IPS-NIHi11 (cell line): Measurements from ENCODE around the gene MORN5.
"Not testable (repeated sequence)": the region's sequence is repeated elsewhere in the genome, so short reads cannot be mapped to it uniquely, and the experiment has no call there.

Source experiments
- DNase-seq: peaks from one replicate; pipeline ENCODE4 v3.0.0; 2012; ENCODE audit warnings: mixed read lengths, low spot score

The MORN5 gene

GRCh38 chr9:122159026-122159924 is at the start of gene MORN5, which contains the start of gene NDUFA8:
MORN5 (plus strand) TSS chr9:122159908; CDS start chr9:122159973, 65 bp downstream.
NDUFA8 (minus strand) TSS chr9:122159779; CDS start chr9:122159677, 102 bp downstream.
- peak; percentile 100 for DNase-seq

GRCh38 chr9:122110100-122110833 is 49.4 kb upstream of the MORN5 start:
- no peak for DNase-seq

- DNase-seq, result no peak
Observed at GRCh38 chr9:122111413-122112085, 48.2 kb upstream of the MORN5 start.

GRCh38 chr9:122112238-122112637 is 47.5 kb upstream of the MORN5 start:
- no peak for DNase-seq

GRCh38 chr9:122113574-122113973 is 46.1 kb upstream of the MORN5 start:
- no peak for DNase-seq

- no peak for DNase-seq
Observed at GRCh38 chr9:122115176-122116035, 44.3 kb upstream of the MORN5 start.

GRCh38 chr9:122116040-122116439 is 43.7 kb upstream of the MORN5 start:
- DNase-seq, result peak; percentile 77

- no peak for DNase-seq
Observed at GRCh38 chr9:122116448-122117173, 43.1 kb upstream of the MORN5 start.

GRCh38 chr9:122117241-122117640 is 42.5 kb upstream of the MORN5 start:
- not testable (repeated sequence) for DNase-seq

GRCh38 chr9:122118343-122119165 is 41.2 kb upstream of the MORN5 start:
- DNase-seq, result no peak

- DNase-seq, result no peak
Observed at GRCh38 chr9:122119166-122119521, 40.6 kb upstream of the MORN5 start.

GRCh38 chr9:122119721-122120120 is 40.0 kb upstream of the MORN5 start:
- DNase-seq, result no peak

- no peak for DNase-seq
Observed at GRCh38 chr9:122120316-122121071, 39.2 kb upstream of the MORN5 start.

- no peak for DNase-seq
Observed at GRCh38 chr9:122121391-122121790, 38.3 kb upstream of the MORN5 start.

GRCh38 chr9:122121931-122122330 is 37.8 kb upstream of the MORN5 start:
- no peak for DNase-seq

- no peak for DNase-seq
Observed at GRCh38 chr9:122122468-122122867, 37.2 kb upstream of the MORN5 start.

- DNase-seq, result peak; percentile 84
Observed at GRCh38 chr9:122122903-122123632, 36.6 kb upstream of the MORN5 start.

GRCh38 chr9:122124048-122124447 is 35.7 kb upstream of the MORN5 start:
- no peak for DNase-seq
